ENCODE measurements around the gene EGFR.

EGFR gene

DNA sequence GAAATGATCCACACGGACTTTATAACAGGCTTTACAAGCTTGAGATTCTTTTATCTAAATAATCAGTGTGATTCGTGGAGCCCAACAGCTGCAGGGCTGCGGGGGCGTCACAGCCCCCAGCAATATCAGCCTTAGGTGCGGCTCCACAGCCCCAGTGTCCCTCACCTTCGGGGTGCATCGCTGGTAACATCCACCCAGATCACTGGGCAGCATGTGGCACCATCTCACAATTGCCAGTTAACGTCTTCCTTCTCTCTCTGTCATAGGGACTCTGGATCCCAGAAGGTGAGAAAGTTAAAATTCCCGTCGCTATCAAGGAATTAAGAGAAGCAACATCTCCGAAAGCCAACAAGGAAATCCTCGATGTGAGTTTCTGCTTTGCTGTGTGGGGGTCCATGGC is 155.6 kb downstream of the EGFR start:
- TF ChIP-seq, protein P1, sequence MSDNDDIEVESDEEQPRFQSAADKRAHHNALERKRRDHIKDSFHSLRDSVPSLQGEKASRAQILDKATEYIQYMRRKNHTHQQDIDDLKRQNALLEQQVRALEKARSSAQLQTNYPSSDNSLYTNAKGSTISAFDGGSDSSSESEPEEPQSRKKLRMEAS (IDR thresholded peaks at IDR 0.05; ENCODE audit: low read depth, low read length), result no peak
- TF ChIP-seq POLR2A (IDR thresholded peaks at IDR 0.05; ENCODE audit: extremely low read depth, insufficient read length), result no peak
- TF ChIP-seq MYC (IDR thresholded peaks at IDR 0.05; ENCODE audit: low read depth, low read length), result no peak
- TF ChIP-seq, protein P2, sequence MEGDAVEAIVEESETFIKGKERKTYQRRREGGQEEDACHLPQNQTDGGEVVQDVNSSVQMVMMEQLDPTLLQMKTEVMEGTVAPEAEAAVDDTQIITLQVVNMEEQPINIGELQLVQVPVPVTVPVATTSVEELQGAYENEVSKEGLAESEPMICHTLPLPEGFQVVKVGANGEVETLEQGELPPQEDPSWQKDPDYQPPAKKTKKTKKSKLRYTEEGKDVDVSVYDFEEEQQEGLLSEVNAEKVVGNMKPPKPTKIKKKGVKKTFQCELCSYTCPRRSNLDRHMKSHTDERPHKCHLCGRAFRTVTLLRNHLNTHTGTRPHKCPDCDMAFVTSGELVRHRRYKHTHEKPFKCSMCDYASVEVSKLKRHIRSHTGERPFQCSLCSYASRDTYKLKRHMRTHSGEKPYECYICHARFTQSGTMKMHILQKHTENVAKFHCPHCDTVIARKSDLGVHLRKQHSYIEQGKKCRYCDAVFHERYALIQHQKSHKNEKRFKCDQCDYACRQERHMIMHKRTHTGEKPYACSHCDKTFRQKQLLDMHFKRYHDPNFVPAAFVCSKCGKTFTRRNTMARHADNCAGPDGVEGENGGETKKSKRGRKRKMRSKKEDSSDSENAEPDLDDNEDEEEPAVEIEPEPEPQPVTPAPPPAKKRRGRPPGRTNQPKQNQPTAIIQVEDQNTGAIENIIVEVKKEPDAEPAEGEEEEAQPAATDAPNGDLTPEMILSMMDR (IDR thresholded peaks at IDR 0.05; ENCODE audit: low read depth, low read length), result no peak
- no peak for DNase-seq (ENCODE audit: low read depth)
- no peak overlapping the region for H3K4me3 ChIP-seq (ENCODE audit: low read depth, low read length)

DNA sequence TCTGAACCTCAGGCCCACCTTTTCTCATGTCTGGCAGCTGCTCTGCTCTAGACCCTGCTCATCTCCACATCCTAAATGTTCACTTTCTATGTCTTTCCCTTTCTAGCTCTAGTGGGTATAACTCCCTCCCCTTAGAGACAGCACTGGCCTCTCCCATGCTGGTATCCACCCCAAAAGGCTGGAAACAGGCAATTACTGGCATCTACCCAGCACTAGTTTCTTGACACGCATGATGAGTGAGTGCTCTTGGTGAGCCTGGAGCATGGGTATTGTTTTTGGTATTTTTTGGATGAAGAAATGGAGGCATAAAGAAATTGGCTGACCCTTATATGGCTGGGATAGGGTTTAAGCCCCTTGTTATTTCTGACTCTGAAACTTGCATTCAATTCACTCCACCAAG is 156.0 kb downstream of the EGFR start:
- TF ChIP-seq, protein P2 (IDR thresholded peaks at IDR 0.05; ENCODE audit: low read depth, low read length), result no peak
- no peak for TF ChIP-seq POLR2A (IDR thresholded peaks at IDR 0.05; ENCODE audit: extremely low read depth, insufficient read length)
- TF ChIP-seq MYC (IDR thresholded peaks at IDR 0.05; ENCODE audit: low read depth, low read length), result no peak
- H3K4me3 ChIP-seq (ENCODE audit: low read depth, low read length), result no peak overlapping the region
- no peak for DNase-seq (ENCODE audit: low read depth)

DNA sequence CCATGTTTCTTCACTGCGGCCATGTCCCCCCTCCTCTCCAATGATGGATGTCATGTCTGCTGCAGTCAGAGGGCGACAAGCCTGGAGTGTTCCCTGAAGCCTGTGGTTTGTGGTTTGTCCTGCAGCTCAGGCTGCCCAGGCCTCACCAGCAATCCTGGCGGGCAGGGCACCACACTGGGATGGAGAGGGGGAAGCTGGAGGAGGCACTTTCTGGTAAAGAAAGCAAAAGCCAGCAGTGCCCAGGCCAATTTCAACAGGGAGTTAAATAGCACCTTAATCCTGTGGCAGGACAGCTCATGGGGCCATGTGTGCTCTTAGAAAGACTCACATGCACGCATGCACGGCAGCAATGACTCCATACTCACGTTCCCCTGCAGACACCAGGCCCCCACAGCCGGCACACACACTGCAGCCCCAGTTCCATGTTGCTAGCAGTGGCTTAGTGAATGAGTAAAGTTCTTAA is 158.3 kb downstream of the EGFR start:
- no peak for DNase-seq (ENCODE audit: low read depth)
- TF ChIP-seq, protein P1 (IDR thresholded peaks at IDR 0.05; ENCODE audit: low read depth, low read length), result no peak
- TF ChIP-seq, protein P2 (IDR thresholded peaks at IDR 0.05; ENCODE audit: low read depth, low read length), result no peak
- TF ChIP-seq MYC (IDR thresholded peaks at IDR 0.05; ENCODE audit: low read depth, low read length), result no peak
- no peak for TF ChIP-seq POLR2A (IDR thresholded peaks at IDR 0.05; ENCODE audit: extremely low read depth, insufficient read length)
- no peak overlapping the region for H3K4me3 ChIP-seq (ENCODE audit: low read depth, low read length)

DNA sequence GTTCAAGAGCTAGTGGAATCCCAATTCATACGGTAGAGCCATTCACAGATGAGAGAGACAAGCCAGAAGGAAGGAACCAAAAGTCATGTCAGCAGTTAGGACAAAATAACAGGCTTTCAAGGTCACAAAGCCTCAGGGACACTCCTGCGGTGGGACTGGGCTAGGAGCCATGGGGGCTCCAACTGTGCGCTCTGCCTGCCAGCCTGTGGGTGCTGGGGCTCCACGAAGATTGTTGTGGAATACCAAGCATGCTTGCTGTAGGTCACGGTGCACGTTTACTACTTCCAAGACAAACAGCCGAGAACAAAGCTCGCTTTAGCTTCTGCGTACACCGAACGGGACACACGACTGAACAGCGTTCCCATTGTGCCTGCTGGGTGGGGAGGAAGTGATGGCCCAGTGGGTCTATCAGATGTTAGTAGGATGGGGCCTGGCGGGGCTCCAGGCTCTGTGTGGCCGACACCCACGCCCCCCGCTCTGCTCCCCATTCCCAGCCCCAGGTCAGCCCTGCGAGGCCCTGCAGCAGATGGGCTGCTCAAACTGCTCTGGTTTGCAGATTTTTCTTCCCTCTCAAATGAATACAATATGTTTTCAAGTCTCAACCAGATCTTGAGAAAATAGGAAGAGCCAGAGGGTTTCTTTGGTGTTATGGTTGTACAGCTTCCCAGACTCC is 158.9 kb downstream of the EGFR start:
- no peak overlapping the region for H3K4me3 ChIP-seq (ENCODE audit: low read depth, low read length)
- DNase-seq (ENCODE audit: low read depth), result no peak
- TF ChIP-seq MYC (IDR thresholded peaks at IDR 0.05; ENCODE audit: low read depth, low read length) (no peak), POLR2A (IDR thresholded peaks at IDR 0.05; ENCODE audit: extremely low read depth, insufficient read length) (no peak)
- TF ChIP-seq, protein P2 (IDR thresholded peaks at IDR 0.05; ENCODE audit: low read depth, low read length), result no peak
- TF ChIP-seq, protein P1 (IDR thresholded peaks at IDR 0.05; ENCODE audit: low read depth, low read length), result no peak

DNA sequence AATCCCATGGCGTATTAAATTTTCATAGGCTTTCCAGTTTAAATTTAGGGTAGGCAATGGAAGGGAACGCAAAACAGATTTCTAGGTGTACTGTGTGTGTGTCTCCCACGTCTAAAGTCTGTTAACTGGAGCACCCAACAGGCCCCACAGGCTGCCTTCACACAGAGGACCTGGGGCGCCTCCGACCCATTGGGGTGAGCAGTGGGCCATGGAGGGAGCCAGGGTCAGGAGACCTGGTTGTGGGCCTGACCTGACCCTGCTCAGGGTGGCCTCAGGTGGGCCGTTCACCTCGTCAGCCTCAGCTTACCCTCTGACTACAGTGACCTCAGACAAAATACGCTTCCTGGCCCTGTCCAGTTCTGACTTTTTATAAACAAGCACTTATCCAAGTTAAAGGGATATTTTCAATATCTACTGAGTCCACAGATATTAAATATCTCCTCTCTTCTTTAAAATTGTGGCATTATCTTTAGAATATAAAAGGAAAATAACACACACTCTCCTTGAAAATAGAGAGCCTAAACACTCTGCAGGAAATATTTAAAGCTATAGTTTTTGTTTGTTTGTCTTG is 159.6 kb downstream of the EGFR start:
- DNase-seq (ENCODE audit: low read depth), result no peak
- TF ChIP-seq MYC (IDR thresholded peaks at IDR 0.05; ENCODE audit: low read depth, low read length) (no peak), POLR2A (IDR thresholded peaks at IDR 0.05; ENCODE audit: extremely low read depth, insufficient read length) (no peak)
- TF ChIP-seq, protein P1 (IDR thresholded peaks at IDR 0.05; ENCODE audit: low read depth, low read length), result no peak
- TF ChIP-seq, protein P2 (IDR thresholded peaks at IDR 0.05; ENCODE audit: low read depth, low read length), result no peak
- H3K4me3 ChIP-seq (ENCODE audit: low read depth, low read length), result no peak overlapping the region
